ENCODE results near the gene LXN. TPM values are rescaled to one million over a fixed set of nuclear protein-coding genes. Genes with fewer than 3 reads are reported as not detected.
"Not testable (repeated sequence)": the region's sequence is repeated elsewhere in the genome, so short reads cannot be mapped to it uniquely, and the experiment has no call there.

The LXN gene
- total RNA-seq, 1 experiment from 2014 or later = 3.4 TPM

- no peak overlapping the region for H3K4me3 Mint-ChIP-seq (ENCODE audit: unreplicated experiment)
- TF ChIP-seq, protein P1, sequence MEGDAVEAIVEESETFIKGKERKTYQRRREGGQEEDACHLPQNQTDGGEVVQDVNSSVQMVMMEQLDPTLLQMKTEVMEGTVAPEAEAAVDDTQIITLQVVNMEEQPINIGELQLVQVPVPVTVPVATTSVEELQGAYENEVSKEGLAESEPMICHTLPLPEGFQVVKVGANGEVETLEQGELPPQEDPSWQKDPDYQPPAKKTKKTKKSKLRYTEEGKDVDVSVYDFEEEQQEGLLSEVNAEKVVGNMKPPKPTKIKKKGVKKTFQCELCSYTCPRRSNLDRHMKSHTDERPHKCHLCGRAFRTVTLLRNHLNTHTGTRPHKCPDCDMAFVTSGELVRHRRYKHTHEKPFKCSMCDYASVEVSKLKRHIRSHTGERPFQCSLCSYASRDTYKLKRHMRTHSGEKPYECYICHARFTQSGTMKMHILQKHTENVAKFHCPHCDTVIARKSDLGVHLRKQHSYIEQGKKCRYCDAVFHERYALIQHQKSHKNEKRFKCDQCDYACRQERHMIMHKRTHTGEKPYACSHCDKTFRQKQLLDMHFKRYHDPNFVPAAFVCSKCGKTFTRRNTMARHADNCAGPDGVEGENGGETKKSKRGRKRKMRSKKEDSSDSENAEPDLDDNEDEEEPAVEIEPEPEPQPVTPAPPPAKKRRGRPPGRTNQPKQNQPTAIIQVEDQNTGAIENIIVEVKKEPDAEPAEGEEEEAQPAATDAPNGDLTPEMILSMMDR (IDR thresholded peaks at IDR 0.05; ENCODE audit: unreplicated experiment) = no peak
- peaks cover 36% of the 10 kb centered on the region for H3K36me3 Mint-ChIP-seq (ENCODE audit: insufficient read depth, unreplicated experiment)
- no TSS peak for BruUV-seq (replicated peaks)
- ChIA-PET CTCF (interaction anchor here (0.7 to 1.4 kb wide), 3 partner anchors 24 to 56 kb away, joined by 3 to 5 read pairs (median 3); no protein-coding TSS in a partner anchor), POLR2A (interaction anchor here (1.4 kb wide), 1 partner anchor 11 kb away, joined by 4 read pairs; no protein-coding TSS in a partner anchor)
- intact Hi-C loops (cut with micrococcal nuclease) = no loop called here
- H3K9me3 Mint-ChIP-seq (ENCODE audit: unreplicated experiment) = no peaks in the 10 kb centered on the region
- H3K27ac Mint-ChIP-seq (ENCODE audit: low read depth, unreplicated experiment) = no peak overlapping the region
- no peaks in the 10 kb centered on the region for H3K27me3 Mint-ChIP-seq (ENCODE audit: insufficient read depth, unreplicated experiment)
- peaks cover 6% of the 10 kb centered on the region for H3K4me1 Mint-ChIP-seq (ENCODE audit: insufficient read depth, unreplicated experiment)
- no peak for DNase-seq (ENCODE audit: unreplicated experiment)
Observed at GRCh38 chr3:158701420-158702065, 29.1 kb upstream of the LXN start.

- peaks cover 6% of the 10 kb centered on the region for H3K4me1 Mint-ChIP-seq (ENCODE audit: insufficient read depth, unreplicated experiment)
- intact Hi-C loops (cut with micrococcal nuclease) = no loop called here
- H3K27me3 Mint-ChIP-seq (ENCODE audit: insufficient read depth, unreplicated experiment) = no peaks in the 10 kb centered on the region
- no TSS peak for BruUV-seq (replicated peaks)
- H3K36me3 Mint-ChIP-seq (ENCODE audit: insufficient read depth, unreplicated experiment) = peaks cover 29% of the 10 kb centered on the region
- DNase-seq (ENCODE audit: unreplicated experiment) = no peak
- H3K27ac Mint-ChIP-seq (ENCODE audit: low read depth, unreplicated experiment) = no peak overlapping the region
- POLR2A ChIA-PET = interaction anchor here (0.6 to 1.4 kb wide), 2 partner anchors 12 to 28 kb away, joined by 3 to 4 read pairs; partner anchors contain the start of gene LXN
- CTCF ChIA-PET = interaction anchor here (0.7 to 1.3 kb wide), 2 partner anchors 25 to 40 kb away, joined by 3 to 5 read pairs; no protein-coding TSS in a partner anchor
- no peaks in the 10 kb centered on the region for H3K9me3 Mint-ChIP-seq (ENCODE audit: unreplicated experiment)
- H3K4me3 Mint-ChIP-seq (ENCODE audit: unreplicated experiment) = no peak overlapping the region
- TF ChIP-seq, protein P1 (IDR thresholded peaks at IDR 0.05; ENCODE audit: unreplicated experiment) = no peak
Observed at GRCh38 chr3:158700559-158700958, 28.1 kb upstream of the LXN start.

GRCh38 chr3:158696618-158697017 is 24.2 kb upstream of the LXN start:
- H3K4me3 Mint-ChIP-seq (ENCODE audit: unreplicated experiment) = no peak overlapping the region
- H3K27me3 Mint-ChIP-seq (ENCODE audit: insufficient read depth, unreplicated experiment) = no peaks in the 10 kb centered on the region
- intact Hi-C loops (cut with micrococcal nuclease) = no loop called here
- ChIA-PET POLR2A (no interaction called here), CTCF (interaction anchor here (0.6 to 2.4 kb wide), 2 partner anchors 31 to 95 kb away, joined by 3 to 11 read pairs; no protein-coding TSS in a partner anchor)
- H3K36me3 Mint-ChIP-seq (ENCODE audit: insufficient read depth, unreplicated experiment) = peaks cover 38% of the 10 kb centered on the region
- H3K4me1 Mint-ChIP-seq (ENCODE audit: insufficient read depth, unreplicated experiment) = no peaks in the 10 kb centered on the region
- DNase-seq (ENCODE audit: unreplicated experiment) = no peak
- no peak overlapping the region for H3K27ac Mint-ChIP-seq (ENCODE audit: low read depth, unreplicated experiment)
- TF ChIP-seq, protein P1 (IDR thresholded peaks at IDR 0.05; ENCODE audit: unreplicated experiment) = no peak
- BruUV-seq (replicated peaks) = no TSS peak
- no peaks in the 10 kb centered on the region for H3K9me3 Mint-ChIP-seq (ENCODE audit: unreplicated experiment)

GRCh38 chr3:158693866-158694456 is 21.5 kb upstream of the LXN start:
- DNase-seq (ENCODE audit: unreplicated experiment); BruUV-seq (replicated peaks); H3K4me3 Mint-ChIP-seq (ENCODE audit: unreplicated experiment); H3K4me1 Mint-ChIP-seq (ENCODE audit: insufficient read depth, unreplicated experiment); H3K27ac Mint-ChIP-seq (ENCODE audit: low read depth, unreplicated experiment); H3K9me3 Mint-ChIP-seq (ENCODE audit: unreplicated experiment); H3K27me3 Mint-ChIP-seq (ENCODE audit: insufficient read depth, unreplicated experiment); intact Hi-C loops (cut with micrococcal nuclease): not testable (repeated sequence)
- ChIA-PET CTCF (interaction anchor here (0.7 to 1.1 kb wide), 3 partner anchors 11 to 33 kb away, joined by 3 to 4 read pairs (median 4); no protein-coding TSS in a partner anchor), POLR2A (interaction anchor here (0.6 kb wide), 1 partner anchor 9 kb away, joined by 3 read pairs; no protein-coding TSS in a partner anchor)
- H3K36me3 Mint-ChIP-seq (ENCODE audit: insufficient read depth, unreplicated experiment) = peaks cover 46% of the 10 kb centered on the region

Measured in MCF 10A (cell line).